HT-29 (cell line): ENCODE results near the gene VMAC. TPM values are rescaled to one million over a fixed set of nuclear protein-coding genes. Genes with fewer than 3 reads are reported as not detected.

Source experiments
- DNase-seq: peaks from one replicate; pipeline ENCODE4 v3.0.0-alpha.2; 2015; ENCODE audit warnings: low spot score
- total RNA-seq: library from RNA; depleted of rRNA; stranded (reverse); fragments of >200 nt; shearing (Covaris generic); gene quantifications from 2 replicates; pipeline ENCODE4 v1.2.3, GENCODE V29; 2014; rRNA removed

Gene VMAC
- total RNA-seq, 1 experiment from 2014 or later, result 6.0 TPM

DNA sequence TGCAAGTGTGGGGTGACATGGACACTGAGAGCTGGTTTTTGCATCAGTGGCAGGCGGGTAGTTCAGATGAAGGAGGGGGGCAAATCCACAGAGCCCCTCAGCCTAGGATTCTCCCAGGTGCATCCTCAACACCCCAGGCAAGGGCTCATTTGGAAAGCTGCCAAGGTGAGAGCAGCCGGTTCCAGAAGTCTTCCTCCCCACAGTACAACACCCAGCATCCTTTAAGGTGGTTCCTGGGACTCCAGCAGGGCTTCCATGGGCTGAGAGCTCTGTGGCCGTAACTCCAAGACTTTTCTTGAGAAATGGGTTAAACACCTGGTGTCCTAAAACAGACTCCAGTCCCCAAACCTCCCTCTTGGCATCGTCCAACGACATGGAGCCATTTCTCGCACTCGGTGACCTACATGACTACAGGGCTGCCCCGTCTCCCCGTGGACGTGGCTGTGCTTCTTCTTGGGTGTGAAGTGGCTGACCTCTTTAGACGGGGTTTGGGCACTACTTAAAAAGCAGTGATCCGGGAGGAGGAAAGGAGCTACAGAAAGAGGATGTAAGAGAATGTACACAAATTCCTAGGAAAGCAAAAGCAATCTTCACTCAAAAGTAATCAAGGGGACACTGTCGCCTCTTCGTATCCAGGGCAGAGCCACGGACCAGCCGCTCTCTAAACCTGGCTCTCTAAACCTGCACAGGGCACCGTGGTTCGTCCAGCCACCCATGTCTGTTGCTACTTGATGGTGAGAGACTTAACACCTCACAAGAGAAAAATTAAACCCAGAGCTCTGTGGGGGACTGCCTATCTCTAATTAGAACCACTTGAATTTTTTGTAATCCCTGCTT is 47.7 kb downstream of the VMAC start:
- no peak for DNase-seq

GRCh38 chr19:5953030-5953589 is 48.4 kb downstream of the VMAC start:
- DNase-seq, result no peak

- DNase-seq, result no peak
These were observed 49.1 kb downstream of the VMAC start for GRCh38 chr19:5953680-5954213.

- no peak for DNase-seq
These were observed 49.6 kb downstream of the VMAC start for GRCh38 chr19:5954293-5954692.

GRCh38 chr19:5955636-5955935 is 50.9 kb downstream of the VMAC start:
- no peak for DNase-seq

- no peak for DNase-seq
These were observed 51.7 kb downstream of the VMAC start for GRCh38 chr19:5956323-5956722.

GRCh38 chr19:5956728-5957127 is 52.1 kb downstream of the VMAC start:
- no peak for DNase-seq

DNA sequence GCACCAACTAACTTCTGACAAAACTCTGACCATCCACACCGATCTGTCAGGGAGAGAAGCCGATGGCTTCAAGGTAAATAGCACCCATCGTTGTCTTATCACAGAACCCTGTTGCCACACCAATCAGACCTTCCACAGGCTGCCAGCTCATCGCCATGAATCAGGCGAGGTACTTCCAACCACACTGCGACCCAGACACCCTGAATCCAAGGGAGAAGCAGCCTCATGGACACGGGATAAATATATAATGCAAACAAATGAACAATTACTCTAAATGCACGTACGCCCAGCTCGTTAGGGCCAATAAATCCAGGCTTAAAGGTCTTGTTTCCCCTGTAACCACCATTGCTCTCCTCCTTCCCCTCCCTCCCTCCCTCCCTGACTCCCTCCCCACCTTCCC is 52.5 kb downstream of the VMAC start:
- no peak for DNase-seq

GRCh38 chr19:5958074-5958850 is 53.6 kb downstream of the VMAC start:
- DNase-seq, result no peak

- no peak for DNase-seq
These were observed 54.1 kb downstream of the VMAC start for GRCh38 chr19:5958851-5959122.

DNA sequence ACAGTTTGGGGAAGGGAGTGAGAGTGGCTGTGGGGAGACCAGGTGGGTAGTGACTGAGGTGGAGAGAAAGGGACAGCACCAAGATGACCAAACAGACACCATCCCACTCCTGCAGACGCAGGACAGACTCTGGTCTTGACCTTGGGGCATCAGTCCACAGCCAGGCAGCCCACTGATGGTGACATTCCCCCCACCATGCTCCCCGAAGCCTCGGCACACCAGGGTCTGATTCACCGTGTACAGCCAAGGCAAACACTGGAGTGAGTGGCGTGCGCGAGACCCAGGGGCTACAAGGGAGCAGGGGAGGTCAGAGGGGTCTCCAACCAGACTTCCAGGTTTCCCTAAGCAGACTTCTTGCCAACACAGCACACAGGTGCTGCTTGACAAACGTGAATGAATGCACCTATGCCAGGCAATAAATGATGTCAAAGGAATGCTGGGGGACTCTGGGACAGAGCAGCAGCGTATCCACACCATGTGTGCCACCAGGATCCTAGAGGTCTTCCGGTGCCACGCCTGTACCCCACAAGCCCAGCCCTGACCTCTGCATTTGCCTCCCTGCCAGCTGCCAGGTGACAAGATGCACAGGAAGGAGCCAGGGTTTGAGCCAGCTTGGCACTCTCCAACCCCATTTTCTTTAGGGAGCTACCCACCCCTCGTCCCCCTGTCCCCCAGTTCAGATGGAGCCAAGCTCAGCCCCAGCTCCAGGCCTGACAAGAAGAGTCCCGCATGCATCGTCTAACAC is 54.8 kb downstream of the VMAC start:
- no peak for DNase-seq

Other genes with a start within 250 kb of the VMAC start
- 222 and 223 TPM in 2 replicates for gene MICOS13, start 224.4 kb upstream of the VMAC start, total RNA-seq
- 2.1 and 4.1 TPM in 2 replicates for gene HSD11B1L, start 223.8 kb upstream of the VMAC start, total RNA-seq
- 1,326 and 1,347 TPM in 2 replicates for gene RPL36, start 214.6 kb upstream of the VMAC start, total RNA-seq
- gene LONP1, start 184.7 kb upstream of the VMAC start, total RNA-seq, result 92.1 and 95.2 TPM in 2 replicates
- not detected in 2 replicates for gene CATSPERD, start 184.2 kb upstream of the VMAC start, total RNA-seq
- gene PRR22, start 120.1 kb upstream of the VMAC start, total RNA-seq, result 2.1 and 3.9 TPM in 2 replicates
- 81.1 and 90.4 TPM in 2 replicates for gene DUS3L, start 113.7 kb upstream of the VMAC start, total RNA-seq
- 0.21 TPM in 1 of 2 replicates, not detected in the other for gene NRTN, start 99.8 kb upstream of the VMAC start, total RNA-seq
- gene FUT6, start 65.2 kb upstream of the VMAC start, total RNA-seq, result not detected in 2 replicates
- gene FUT3, start 53.4 kb upstream of the VMAC start, total RNA-seq, result 2.8 and 3.9 TPM in 2 replicates
- gene FUT5, start 34.3 kb upstream of the VMAC start, total RNA-seq, result not detected in 2 replicates
- gene NDUFA11, start 1.1 kb upstream of the VMAC start, total RNA-seq, result 265 and 313 TPM in 2 replicates
- gene CAPS, start 9.4 kb downstream of the VMAC start, total RNA-seq, result 13.9 and 20.1 TPM in 2 replicates
- 62.1 and 79.3 TPM in 2 replicates for gene RANBP3, start 73.3 kb downstream of the VMAC start, total RNA-seq
- 11.8 and 18.8 TPM in 2 replicates for gene RFX2, start 205.6 kb downstream of the VMAC start, total RNA-seq
- not detected in 2 replicates for gene ACSBG2, start 230.8 kb downstream of the VMAC start, total RNA-seq